Upper lobe of right lung (tissue), 1 donor: ENCODE data around the gene KBTBD12. TPM values are rescaled to one million over a fixed set of nuclear protein-coding genes. Genes with fewer than 3 reads are reported as not detected.

ENCODE experiments used
- ATAC-seq: fragments of 200-7000 bp; cut with Tn5 transposase; one replicate; pipeline ENCODE4 v1.9.1; 2020; ENCODE audit warnings: mild to moderate bottlenecking, moderate library complexity
- DNase-seq: peaks from one replicate; pipeline ENCODE4 v3.0.0-alpha.2; 2020
- H3K27ac ChIP-seq: fragments of 200-600 bp; one replicate; pipeline ENCODE4 v1.8.0; 2022
- H3K27me3 ChIP-seq: fragments of 200-600 bp; one replicate; pipeline ENCODE4 v1.8.0; 2022; ENCODE audit warnings: mild to moderate bottlenecking
- H3K36me3 ChIP-seq: fragments of 200-600 bp; one replicate; pipeline ENCODE4 v1.8.0; 2022
- H3K4me1 ChIP-seq: fragments of 200-600 bp; one replicate; pipeline ENCODE4 v1.8.0; 2022
- H3K4me3 ChIP-seq: fragments of 200-600 bp; one replicate; pipeline ENCODE4 v1.8.0; 2022; ENCODE audit warnings: mild to moderate bottlenecking
- H3K9me3 ChIP-seq: fragments of 200-600 bp; one replicate; pipeline ENCODE4 v1.8.0; 2022
- CTCF ChIP-seq: fragments of 200-600 bp; IDR thresholded peaks from one replicate; pipeline ENCODE4 v1.8.0; 2022; ENCODE audit warnings: antibody characterized with exemption
- intact Hi-C: fragments of 100-400 bp; cut with DNase I; formaldehyde crosslinking; loops from one replicate; pipeline ENCODE4 v1.11.0; 2022
- total RNA-seq: library from RNA; stranded (reverse); fragmentation: NEBNext Ultra II Directional; extraction: Animal tissue kit (Norgen Biotek cat#: 25700); gene quantifications from one replicate; pipeline ENCODE4 v1.2.1, GENCODE V29; 2021
- donor health status: DM: no; HTN: yes; CAD: no; lungs with severe emphysema.

The KBTBD12 gene
- total RNA-seq, 1 donor from 2014 or later: 1.3 TPM

GRCh38 chr3:127929818-127930413 is 14.9 kb downstream of the KBTBD12 start:
- no peak overlapping the region for H3K27ac ChIP-seq
- H3K4me1 ChIP-seq: no peaks in the 10 kb centered on the region
- no peak for DNase-seq
- H3K9me3 ChIP-seq: no peaks in the 10 kb centered on the region
- no peak overlapping the region for H3K4me3 ChIP-seq
- H3K27me3 ChIP-seq: no peaks in the 10 kb centered on the region
- intact Hi-C loops: no loop called here
- TF ChIP-seq CTCF: no peak
- ATAC-seq: no peak
- H3K36me3 ChIP-seq: no peaks in the 10 kb centered on the region

GRCh38 chr3:127933396-127933795 is 18.4 kb downstream of the KBTBD12 start:
- TF ChIP-seq CTCF: no peak
- Histone ChIP-seq H3K27ac (no peak overlapping the region), H3K27me3 (no peaks in the 10 kb centered on the region), H3K9me3 (no peaks in the 10 kb centered on the region), H3K4me3 (no peak overlapping the region), H3K4me1 (no peaks in the 10 kb centered on the region), H3K36me3 (no peaks in the 10 kb centered on the region)
- no peak for DNase-seq
- ATAC-seq: no peak
- intact Hi-C loops: no loop called here

- Histone ChIP-seq H3K4me1 (no peaks in the 10 kb centered on the region), H3K9me3 (no peaks in the 10 kb centered on the region), H3K27ac (no peak overlapping the region), H3K4me3 (no peak overlapping the region), H3K36me3 (no peaks in the 10 kb centered on the region), H3K27me3 (no peaks in the 10 kb centered on the region)
- intact Hi-C loops: no loop called here
- no peak for TF ChIP-seq CTCF
- no peak for DNase-seq
- ATAC-seq: no peak
Measured at GRCh38 chr3:127938800-127939199, 23.8 kb downstream of the KBTBD12 start.

- H3K4me3 ChIP-seq: no peak overlapping the region
- no peaks in the 10 kb centered on the region for H3K9me3 ChIP-seq
- intact Hi-C loops: no loop called here
- H3K36me3 ChIP-seq: no peaks in the 10 kb centered on the region
- H3K4me1 ChIP-seq: no peaks in the 10 kb centered on the region
- H3K27ac ChIP-seq: no peak overlapping the region
- TF ChIP-seq CTCF: no peak
- ATAC-seq (no peak), DNase-seq (no peak)
- H3K27me3 ChIP-seq: no peaks in the 10 kb centered on the region
Measured at GRCh38 chr3:127940116-127940515, 25.1 kb downstream of the KBTBD12 start.

- Histone ChIP-seq H3K9me3 (no peaks in the 10 kb centered on the region), H3K27ac (no peak overlapping the region), H3K4me3 (no peak overlapping the region), H3K27me3 (no peaks in the 10 kb centered on the region), H3K36me3 (no peaks in the 10 kb centered on the region), H3K4me1 (no peaks in the 10 kb centered on the region)
- ATAC-seq (no peak), DNase-seq (no peak)
- intact Hi-C loops: no loop called here
- TF ChIP-seq CTCF: no peak
Measured at GRCh38 chr3:127942613-127943012, 27.6 kb downstream of the KBTBD12 start.

GRCh38 chr3:127948211-127948610 is 33.2 kb downstream of the KBTBD12 start:
- Histone ChIP-seq H3K4me3 (no peak overlapping the region), H3K27me3 (no peaks in the 10 kb centered on the region), H3K36me3 (no peaks in the 10 kb centered on the region), H3K27ac (no peak overlapping the region), H3K9me3 (no peaks in the 10 kb centered on the region), H3K4me1 (no peaks in the 10 kb centered on the region)
- intact Hi-C loops: no loop called here
- ATAC-seq (no peak), DNase-seq (no peak)
- no peak for TF ChIP-seq CTCF
